OCI-LY1 (cell line): ENCODE data around the gene GLP2R.

ENCODE experiments used
- H2AFZ ChIP-seq: fragments of 200-600 bp; sonication (generic), shearing (Covaris generic); 2 replicates; pipeline ENCODE4 v1.6.0; 2014; ENCODE audit warnings: antibody characterized with exemption, mild to moderate bottlenecking, low read length
- H3F3A ChIP-seq: fragments of 200-600 bp; sonication (generic), shearing (Covaris generic); 2 replicates; pipeline ENCODE4 v1.6.0; 2014; ENCODE audit warnings: mild to moderate bottlenecking, antibody characterized with exemption, low read length, moderate library complexity; ENCODE audit not compliant: insufficient read depth
- H3K27ac ChIP-seq: fragments of 200-600 bp; sonication (generic); 2 replicates; pipeline ENCODE4 v1.5.1; 2014; ENCODE audit warnings: low read length, mixed run types, mild to moderate bottlenecking, low read depth; ENCODE audit not compliant: poor library complexity, severe bottlenecking
- H3K27me3 ChIP-seq: fragments of 200-600 bp; sonication (generic); 2 replicates; pipeline ENCODE4 v1.6.0; 2014; ENCODE audit warnings: antibody characterized with exemption, mild to moderate bottlenecking, low read length, moderate library complexity; ENCODE audit not compliant: insufficient read depth
- H3K36me3 ChIP-seq: fragments of 200-600 bp; sonication (generic); 2 replicates; pipeline ENCODE4 v1.6.1; 2014; ENCODE audit warnings: mild to moderate bottlenecking, antibody characterized with exemption, low read length, moderate library complexity, mixed read lengths; ENCODE audit not compliant: insufficient read depth
- H3K4me1 ChIP-seq: fragments of 200-600 bp; sonication (generic); 2 replicates; pipeline ENCODE4 v1.5.1; 2014; ENCODE audit warnings: mild to moderate bottlenecking, low read length, moderate library complexity; ENCODE audit not compliant: insufficient read depth, severe bottlenecking
- H3K4me2 ChIP-seq: fragments of 200-600 bp; sonication (generic), shearing (Covaris generic); 2 replicates; pipeline ENCODE4 v1.6.1; 2014; ENCODE audit warnings: low read length
- H3K4me3 ChIP-seq: fragments of 200-600 bp; sonication (generic); 2 replicates; pipeline ENCODE4 v1.5.1; 2014; ENCODE audit warnings: low read length, low read depth, mild to moderate bottlenecking, mixed read lengths; ENCODE audit not compliant: poor library complexity, severe bottlenecking
- H3K79me2 ChIP-seq: fragments of 200-600 bp; shearing (Covaris generic); 2 replicates; pipeline ENCODE4 v1.6.1; 2016; ENCODE audit warnings: mixed run types, low read length, mixed read lengths; ENCODE audit not compliant: insufficient read depth
- H3K9ac ChIP-seq: fragments of 200-600 bp; sonication (generic), shearing (Covaris generic); 2 replicates; pipeline ENCODE4 v1.6.1; 2014; ENCODE audit warnings: mild to moderate bottlenecking, low read length, mixed read lengths
- H3K9me2 ChIP-seq: fragments of 200-600 bp; sonication (generic), shearing (Covaris generic); 2 replicates; pipeline ENCODE4 v1.6.1; 2014; ENCODE audit warnings: low read depth, mild to moderate bottlenecking, low read length, mixed read lengths
- H3K9me3 ChIP-seq: fragments of 200-600 bp; shearing (Covaris generic); 2 replicates; pipeline ENCODE4 v1.6.1; 2014; ENCODE audit warnings: low read length, mixed read lengths
- H4K20me1 ChIP-seq: fragments of 200-600 bp; sonication (generic), shearing (Covaris generic); 2 replicates; pipeline ENCODE4 v1.6.0; 2016; ENCODE audit warnings: mild to moderate bottlenecking, low read length; ENCODE audit not compliant: insufficient read depth
- CTCF ChIP-seq: fragments of 200-600 bp; sonication (generic), shearing (Covaris generic); IDR thresholded peaks from 2 replicates; pipeline ENCODE4 v1.5.1; 2017; ENCODE audit warnings: mild to moderate bottlenecking, antibody characterized with exemption, low read length, moderate library complexity, mixed read lengths
- EZH2 ChIP-seq: fragments of 200-600 bp; sonication (generic), shearing (Covaris generic); IDR thresholded peaks from 2 replicates; pipeline ENCODE4 v1.8.0; 2017; ENCODE audit warnings: borderline replicate concordance, mixed run types, mild to moderate bottlenecking, antibody characterized with exemption, low read length, moderate library complexity, mixed read lengths

The GLP2R gene

GRCh38 chr17:9878356-9878755 is 52.6 kb downstream of the GLP2R start:
- H2AFZ ChIP-seq, result no peak overlapping the region
- H4K20me1 ChIP-seq, result no peaks in the 10 kb centered on the region
- peaks cover 3% of the 10 kb centered on the region; the same call in 1 of the 2 replicates for H3K9me3 ChIP-seq
- no peaks in the 10 kb centered on the region for H3K4me1 ChIP-seq
- no peak overlapping the region for H3K27ac ChIP-seq
- no peak overlapping the region for H3K4me3 ChIP-seq
- no peak for TF ChIP-seq EZH2
- no peak for TF ChIP-seq CTCF
- no peak overlapping the region for H3K9ac ChIP-seq
- no peaks in the 10 kb centered on the region for H3K9me2 ChIP-seq
- no peaks in the 10 kb centered on the region for H3K36me3 ChIP-seq
- no peak overlapping the region for H3K4me2 ChIP-seq
- no peaks in the 10 kb centered on the region for H3K79me2 ChIP-seq
- no peaks in the 10 kb centered on the region for H3F3A ChIP-seq
- no peaks in the 10 kb centered on the region for H3K27me3 ChIP-seq

GRCh38 chr17:9878786-9879525 is 53.2 kb downstream of the GLP2R start:
- H3K4me3 ChIP-seq, result no peak overlapping the region
- TF ChIP-seq CTCF (no peak), EZH2 (no peak)
- no peaks in the 10 kb centered on the region for H3K4me1 ChIP-seq
- no peak overlapping the region for H3K27ac ChIP-seq
- H3K27me3 ChIP-seq, result no peaks in the 10 kb centered on the region
- peaks cover 3% of the 10 kb centered on the region; the same call in 1 of the 2 replicates for H3K9me3 ChIP-seq
- no peak overlapping the region for H3K4me2 ChIP-seq
- no peaks in the 10 kb centered on the region for H3K9me2 ChIP-seq
- H3K9ac ChIP-seq, result no peak overlapping the region
- H4K20me1 ChIP-seq, result no peaks in the 10 kb centered on the region
- no peaks in the 10 kb centered on the region for H3K79me2 ChIP-seq
- H3K36me3 ChIP-seq, result no peaks in the 10 kb centered on the region
- H3F3A ChIP-seq, result no peaks in the 10 kb centered on the region
- no peak overlapping the region for H2AFZ ChIP-seq

- H2AFZ ChIP-seq, result no peak overlapping the region
- H3K9me2 ChIP-seq, result no peaks in the 10 kb centered on the region
- H3K27ac ChIP-seq, result no peak overlapping the region
- H3K9ac ChIP-seq, result no peak overlapping the region
- TF ChIP-seq CTCF (no peak), EZH2 (no peak)
- no peaks in the 10 kb centered on the region for H3K27me3 ChIP-seq
- H3K4me2 ChIP-seq, result no peak overlapping the region
- no peaks in the 10 kb centered on the region for H3F3A ChIP-seq
- H4K20me1 ChIP-seq, result no peaks in the 10 kb centered on the region
- no peaks in the 10 kb centered on the region for H3K79me2 ChIP-seq
- H3K9me3 ChIP-seq, result peaks cover 3% of the 10 kb centered on the region; the same call in 1 of the 2 replicates
- H3K4me1 ChIP-seq, result no peaks in the 10 kb centered on the region
- H3K4me3 ChIP-seq, result no peak overlapping the region
- H3K36me3 ChIP-seq, result no peaks in the 10 kb centered on the region
Measured at GRCh38 chr17:9880582-9880999, 54.9 kb downstream of the GLP2R start.
